Right lobe of liver (tissue), 6 donors: Measurements from ENCODE around the gene KCNH1. TPM values are rescaled to one million over a fixed set of nuclear protein-coding genes. Genes with fewer than 3 reads are reported as not detected.
A peak's percentile ranks its signal among the peaks of the same experiment; 100 is the strongest.

ENCODE experiments used
- ATAC-seq, 4 donors: fragments of 200-7000 bp; cut with Tn5 transposase; one replicate each; pipeline ENCODE4 v1.9.1; 2020; ENCODE audit warnings: mild to moderate bottlenecking in 4 of 4, moderate library complexity in 4 of 4
- DNase-seq, 3 donors: peaks; one replicate each; pipeline ENCODE4 v3.0.0-alpha.2; 2020
- H3K27ac ChIP-seq, 3 donors: fragments of 200-600 bp; one replicate each; pipeline ENCODE4 v1.8.0; 2022
- H3K27me3 ChIP-seq, 2 donors: fragments of 200-600 bp; one replicate each; pipeline ENCODE4 v1.8.0; 2022
- H3K36me3 ChIP-seq, 4 donors: fragments of 200-600 bp; sonication (generic) in 1 of 4; one replicate each; pipeline versions ENCODE4 v1.5.1 to v1.8.0; 2017 to 2022; ENCODE audit warnings: control low read depth in 1 of 4
- H3K4me1 ChIP-seq, 4 donors: fragments of 200-600 bp; sonication (generic) in 1 of 4; one replicate each; pipeline versions ENCODE4 v1.5.1 to v1.8.0; 2017 to 2022; ENCODE audit warnings: control low read depth in 1 of 4
- H3K4me3 ChIP-seq, 3 donors: fragments of 200-600 bp; one replicate each; pipeline ENCODE4 v1.8.0; 2022
- H3K9me3 ChIP-seq, 4 donors: fragments of 200-600 bp; sonication (generic) in 1 of 4; one replicate each; pipeline versions ENCODE4 v1.5.1 to v1.8.0; 2017 to 2022; ENCODE audit warnings: control low read depth in 1 of 4
- CTCF ChIP-seq, 4 donors: fragments of 200-600 bp in 3 of 4; fragments of 450-650 bp in 1 of 4; IDR thresholded peaks; one replicate each; pipeline versions ENCODE4 v1.5.1 to v1.8.0; 2016 to 2022; ENCODE audit warnings: antibody characterized with exemption in 4 of 4, mild to moderate bottlenecking in 2 of 4
- POLR2A ChIP-seq: fragments of 450-650 bp; IDR thresholded peaks from one replicate; pipeline ENCODE4 v1.6.1; 2017; ENCODE audit warnings: antibody characterized with exemption, mild to moderate bottlenecking
- WGBS: methylation state at CpG from one replicate; pipeline ENCODE4 v1.1.6; 2018; ENCODE audit warnings: low coverage, low lambda C conversion rate; ENCODE audit not compliant: insufficient coverage; ENCODE audit errors: missing lambda C conversion rate; 5-methylcytosine and 5-hydroxymethylcytosine counted together
- intact Hi-C, 2 donors: fragments of 100-400 bp; cut with DNase I; formaldehyde crosslinking; loops; one replicate each; pipeline versions ENCODE4 v1.11.2 to v1.14.1; 2022
- total RNA-seq, 6 experiments: library from RNA; depleted of rRNA in 2 of 6; stranded (reverse); fragments of >200 nt in 2 of 6; fragmentation: NEBNext Ultra II Directional in 3 of 6; extraction: Animal tissue kit (Norgen Biotek cat#: 25700) in 3 of 6; gene quantifications; one replicate each; pipeline versions ENCODE4 v1.1.0 to v1.2.4, GENCODE V29; 2016 to 2023
- donor health status: DM: no; HTN: yes; CAD: no.
- donor health status: DM: no; HTN: no; CAD: no.
- donor health status: DM: no; HTN: no; CAD: no.
- donor health status: DM: no; HTN: yes; CAD: no.
- donor health status: DM: no; HTN: yes; CAD: no.

KCNH1 gene
- total RNA-seq, 6 experiments from 2014 or later: not detected

DNA sequence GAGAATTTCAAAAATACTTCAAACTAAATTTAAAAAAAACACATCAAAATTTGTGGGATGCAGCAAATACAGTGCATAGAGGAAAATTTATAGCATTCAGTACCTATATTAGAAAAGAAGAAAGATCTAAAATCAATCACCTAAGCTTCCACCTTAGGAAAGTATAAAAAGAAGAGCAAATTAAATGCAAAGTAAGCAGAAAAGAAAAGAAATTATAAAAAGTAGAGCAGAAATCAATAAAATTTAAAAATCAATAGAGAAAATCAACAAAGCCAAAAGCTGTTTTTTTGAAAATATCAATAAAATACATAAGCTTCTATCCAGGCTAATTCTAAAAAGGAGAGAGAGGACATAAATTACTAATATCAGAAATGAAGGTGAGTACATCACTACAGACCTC, 255.4 kb downstream of the KCNH1 start:
- Histone ChIP-seq H3K27me3 (no peaks in the 10 kb centered on the region), H3K36me3 (no peaks in the 10 kb centered on the region), H3K9me3 (no peaks in the 10 kb centered on the region), H3K4me3 (no peak overlapping the region), H3K27ac (no peak overlapping the region), H3K4me1 (no peaks in the 10 kb centered on the region)
- ATAC-seq (no peak), DNase-seq (no peak)
- intact Hi-C loops: no loop called here
- no peak for TF ChIP-seq POLR2A
- no peak for TF ChIP-seq CTCF (IDR thresholded peaks at IDR 0.05)

GRCh38 chr1:210876275-210876674, 257.7 kb downstream of the KCNH1 start:
- intact Hi-C loops: no loop called here
- H3K27me3 ChIP-seq: no peaks in the 10 kb centered on the region
- H3K27ac ChIP-seq: no peak overlapping the region
- ATAC-seq: no peak
- no peak overlapping the region for H3K4me3 ChIP-seq
- H3K4me1 ChIP-seq: no peaks in the 10 kb centered on the region
- DNase-seq: no peak
- TF ChIP-seq CTCF (IDR thresholded peaks at IDR 0.05): no peak
- no peak for TF ChIP-seq POLR2A
- no peaks in the 10 kb centered on the region for H3K9me3 ChIP-seq
- no peaks in the 10 kb centered on the region for H3K36me3 ChIP-seq

GRCh38 chr1:210866532-210866931, 267.4 kb downstream of the KCNH1 start:
- no peak overlapping the region for H3K27ac ChIP-seq
- no peaks in the 10 kb centered on the region for H3K9me3 ChIP-seq
- TF ChIP-seq POLR2A (no peak), CTCF (IDR thresholded peaks at IDR 0.05) (no peak)
- DNase-seq: no peak
- H3K4me3 ChIP-seq: no peak overlapping the region
- intact Hi-C loops: no loop called here
- H3K27me3 ChIP-seq: no peaks in the 10 kb centered on the region
- H3K36me3 ChIP-seq: no peaks in the 10 kb centered on the region
- WGBS: 68% methylated on average over 2 of the region's 2 CpGs
- no peak for ATAC-seq
- H3K4me1 ChIP-seq: no peaks in the 10 kb centered on the region

DNA sequence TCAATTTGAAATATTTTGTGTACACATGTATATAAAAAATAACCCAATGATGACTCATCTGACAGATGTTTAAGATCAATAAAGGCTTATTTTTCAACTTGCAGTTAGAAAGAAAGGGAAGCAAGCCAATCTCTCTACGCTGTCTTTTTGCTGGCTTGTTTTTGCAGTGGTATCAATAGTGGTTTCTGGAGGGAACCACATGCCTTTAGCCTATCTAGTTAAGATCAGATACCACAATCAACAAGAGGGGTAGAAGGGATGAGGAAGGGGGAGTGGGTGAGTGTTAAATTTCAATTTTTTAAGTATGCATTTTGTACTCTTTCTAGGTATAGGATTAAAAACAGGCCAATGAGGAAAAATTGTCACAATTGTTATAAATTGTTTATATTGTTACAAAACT, 276.2 kb downstream of the KCNH1 start:
- Histone ChIP-seq H3K9me3 (no peaks in the 10 kb centered on the region), H3K4me3 (no peak overlapping the region), H3K4me1 (no peaks in the 10 kb centered on the region), H3K36me3 (no peaks in the 10 kb centered on the region), H3K27me3 (no peaks in the 10 kb centered on the region), H3K27ac (no peak overlapping the region)
- intact Hi-C loops: no loop called here
- TF ChIP-seq POLR2A (no peak), CTCF (IDR thresholded peaks at IDR 0.05) (no peak)
- DNase-seq: no peak
- 10% methylated on average over 1 of the region's 1 CpG for WGBS
- peak in 1 of 4 donors; percentile 26 for ATAC-seq

DNA sequence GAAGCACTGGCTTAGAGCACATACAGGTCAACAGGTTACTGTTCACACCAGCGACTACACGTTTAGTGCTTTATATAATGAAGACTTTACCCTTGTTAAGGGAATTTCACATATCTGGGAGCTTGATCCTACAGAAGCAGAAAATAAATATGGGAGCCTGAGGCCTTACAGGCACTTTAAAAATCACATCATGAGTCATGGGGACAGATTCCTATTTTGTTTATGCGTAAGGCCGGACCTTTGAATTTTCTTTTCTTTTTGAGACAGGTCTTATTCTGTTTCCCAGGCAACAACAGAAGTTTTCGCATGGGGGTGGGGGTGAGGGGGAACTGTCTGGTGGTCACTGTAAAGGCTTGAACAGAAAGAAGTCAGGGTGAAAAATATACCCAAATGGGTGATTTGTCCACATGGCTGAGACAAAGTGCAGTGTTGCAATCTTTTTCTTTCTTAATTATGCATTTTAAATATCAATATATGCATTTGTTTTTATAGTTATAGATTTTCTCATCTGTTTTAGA, 276.7 kb downstream of the KCNH1 start:
- Histone ChIP-seq H3K36me3 (no peaks in the 10 kb centered on the region), H3K27me3 (no peaks in the 10 kb centered on the region), H3K4me3 (no peak overlapping the region), H3K4me1 (no peaks in the 10 kb centered on the region), H3K27ac (no peak overlapping the region), H3K9me3 (no peaks in the 10 kb centered on the region)
- 73% methylated on average over 5 of the region's 5 CpGs for WGBS
- no peak for DNase-seq
- no peak for ATAC-seq
- intact Hi-C loops: no loop called here
- TF ChIP-seq CTCF (IDR thresholded peaks at IDR 0.05) (no peak), POLR2A (no peak)
